ENCODE data around the gene SCFD2. TPM values are rescaled to one million over a fixed set of nuclear protein-coding genes. Genes with fewer than 3 reads are reported as not detected.

SCFD2 gene
- total and polyA plus RNA-seq, 9 donors = 5.1 to 42.1 (median 13.5) TPM

- Histone ChIP-seq H3K9me3 (no peaks in the 10 kb centered on the region), H3K4me3 (no peak overlapping the region), H3K27me3 (no peaks in the 10 kb centered on the region), H3K27ac (no peak overlapping the region), H3K4me1 (ENCODE audit: insufficient read depth) (peaks cover 4% of the 10 kb centered on the region), H3K36me3 (no peaks in the 10 kb centered on the region)
- intact Hi-C loops (cut with DNase I) = no loop called here
- 38 to 49% (median 42%) methylated on average over 2 of the region's 2 CpGs for WGBS, 3 donors
- TF ChIP-seq POLR2A (IDR thresholded peaks at IDR 0.05) (no peak), EP300 (IDR thresholded peaks at IDR 0.05) (no peak), CTCF (IDR thresholded peaks at IDR 0.05) (no peak)
- no peak for DNase-seq
Measured at GRCh38 chr4:53055274-53055673, 310.6 kb downstream of the SCFD2 start.

- Histone ChIP-seq H3K9me3 (no peaks in the 10 kb centered on the region), H3K27me3 (no peaks in the 10 kb centered on the region), H3K4me1 (ENCODE audit: insufficient read depth) (peaks cover 4% of the 10 kb centered on the region), H3K36me3 (no peaks in the 10 kb centered on the region), H3K4me3 (no peak overlapping the region), H3K27ac (no peak overlapping the region)
- no peak for DNase-seq
- TF ChIP-seq EP300 (IDR thresholded peaks at IDR 0.05) = no peak
- no peak for TF ChIP-seq POLR2A (IDR thresholded peaks at IDR 0.05)
- no peak for TF ChIP-seq CTCF (IDR thresholded peaks at IDR 0.05)
- 69 to 79% (median 76%) methylated on average over 4 of the region's 4 CpGs for WGBS, 3 donors
- intact Hi-C loops (cut with DNase I) = no loop called here
Measured at GRCh38 chr4:53050361-53050774, 315.5 kb downstream of the SCFD2 start.

- intact Hi-C loops (cut with DNase I) = no loop called here
- DNase-seq = no peak
- Histone ChIP-seq H3K36me3 (no peaks in the 10 kb centered on the region), H3K9me3 (no peaks in the 10 kb centered on the region), H3K27me3 (no peaks in the 10 kb centered on the region), H3K27ac (no peak overlapping the region), H3K4me3 (no peak overlapping the region), H3K4me1 (ENCODE audit: insufficient read depth) (peaks cover under 1% of the 10 kb centered on the region)
- TF ChIP-seq CTCF (IDR thresholded peaks at IDR 0.05) (no peak), EP300 (IDR thresholded peaks at IDR 0.05) (no peak), POLR2A (IDR thresholded peaks at IDR 0.05) (no peak)
- WGBS, 3 donors = 92 to 98% (median 97%) methylated on average over 1 of the region's 1 CpG
Measured at GRCh38 chr4:53049528-53049927, 316.3 kb downstream of the SCFD2 start.

DNA sequence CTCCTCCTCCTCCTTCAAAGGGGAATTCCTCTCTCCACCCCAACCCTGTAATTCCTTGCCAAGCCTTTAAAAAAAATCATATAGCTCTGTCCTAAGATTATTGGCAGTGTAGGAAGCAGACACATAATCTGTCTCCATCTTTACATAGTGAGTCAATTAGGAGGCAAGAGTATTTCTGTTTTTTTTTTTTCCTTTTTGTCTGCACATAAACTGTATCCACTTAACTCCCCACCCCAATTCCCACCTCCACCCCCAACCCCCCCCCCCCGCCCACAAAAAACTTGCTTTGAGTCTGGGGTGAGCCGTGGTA is 321.3 kb downstream of the SCFD2 start:
- Histone ChIP-seq H3K27ac (no peak overlapping the region), H3K9me3 (no peaks in the 10 kb centered on the region), H3K4me3 (no peak overlapping the region), H3K36me3 (no peaks in the 10 kb centered on the region), H3K4me1 (ENCODE audit: insufficient read depth) (no peaks in the 10 kb centered on the region), H3K27me3 (no peaks in the 10 kb centered on the region)
- WGBS, 3 donors = 82 to 89% (median 87%) methylated on average over 2 of the region's 2 CpGs
- DNase-seq = no peak
- intact Hi-C loops (cut with DNase I) = no loop called here
- TF ChIP-seq EP300 (IDR thresholded peaks at IDR 0.05) = no peak
- TF ChIP-seq CTCF (IDR thresholded peaks at IDR 0.05) = no peak
- no peak for TF ChIP-seq POLR2A (IDR thresholded peaks at IDR 0.05)

Measured in ovary (tissue), 9 donors.